ENCODE measurements around the gene FCRL5. TPM values are rescaled to one million over a fixed set of nuclear protein-coding genes. Genes with fewer than 3 reads are reported as not detected.

The FCRL5 gene
- total RNA-seq, result not detected in 2 replicates

GRCh38 chr1:157551694-157552693 is at the start of gene FCRL5:
Gene FCRL5, minus strand, starts transcription at chr1:157552515. Its CDS starts 153 bp downstream, at chr1:157552362.

GRCh38 chr1:157597959-157598667 is 45.8 kb upstream of the FCRL5 start, which contains the start of gene FCRL4:
Gene FCRL4, minus strand, starts transcription at chr1:157598085. Its CDS starts 141 bp downstream, at chr1:157597944.

Other genes with a start within 250 kb of the FCRL5 start
- not detected in 2 replicates for gene FCRL4, start 45.6 kb upstream of the FCRL5 start, total RNA-seq
- gene FCRL3, start 148.3 kb upstream of the FCRL5 start, total RNA-seq, result not detected in 2 replicates
- gene FCRL2, start 224.6 kb upstream of the FCRL5 start, total RNA-seq, result not detected in 2 replicates